ENCODE results near the gene CARS2.
"Not testable (repeated sequence)": the region's sequence is repeated elsewhere in the genome, so short reads cannot be mapped to it uniquely, and the experiment has no call there.

CARS2 gene

DNA sequence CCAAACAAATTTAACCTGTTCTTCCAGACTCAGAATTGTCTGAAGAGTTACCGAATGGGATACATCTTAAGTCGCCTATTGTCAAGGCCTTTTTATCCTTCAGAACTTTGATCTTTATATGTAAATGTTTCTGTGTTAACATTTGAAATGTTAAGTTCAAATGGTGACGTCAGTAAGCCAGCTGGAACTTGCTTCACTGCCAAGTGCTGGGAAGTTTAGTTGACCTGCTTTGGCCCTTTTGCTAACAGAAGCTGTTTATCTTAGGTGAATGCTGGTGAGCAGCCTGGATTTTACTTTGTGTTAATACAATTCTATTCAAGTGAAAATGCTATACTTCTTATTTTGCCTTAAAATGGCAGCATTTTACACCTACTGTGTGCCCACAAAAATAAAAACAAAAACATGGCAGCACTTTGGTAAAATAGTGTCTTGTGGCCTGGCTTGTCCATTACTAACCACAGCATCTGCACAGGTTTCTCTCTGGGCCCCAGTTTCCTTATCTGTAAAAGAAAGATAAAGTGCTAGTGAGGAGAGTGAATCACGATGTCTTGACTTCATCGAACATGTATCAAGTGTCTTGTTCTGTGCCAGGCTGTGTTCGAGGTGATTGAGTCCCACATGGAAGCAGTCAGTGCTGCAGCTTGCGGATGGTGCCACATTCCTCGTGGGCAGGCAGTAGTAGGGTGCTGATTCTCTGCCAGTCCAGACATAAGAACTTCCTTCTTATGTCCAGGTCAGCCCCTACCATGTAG lies 88.4 kb downstream of the CARS2 start:
- DNase-seq (ENCODE audit: low read depth in 2 of 2): no peak

DNA sequence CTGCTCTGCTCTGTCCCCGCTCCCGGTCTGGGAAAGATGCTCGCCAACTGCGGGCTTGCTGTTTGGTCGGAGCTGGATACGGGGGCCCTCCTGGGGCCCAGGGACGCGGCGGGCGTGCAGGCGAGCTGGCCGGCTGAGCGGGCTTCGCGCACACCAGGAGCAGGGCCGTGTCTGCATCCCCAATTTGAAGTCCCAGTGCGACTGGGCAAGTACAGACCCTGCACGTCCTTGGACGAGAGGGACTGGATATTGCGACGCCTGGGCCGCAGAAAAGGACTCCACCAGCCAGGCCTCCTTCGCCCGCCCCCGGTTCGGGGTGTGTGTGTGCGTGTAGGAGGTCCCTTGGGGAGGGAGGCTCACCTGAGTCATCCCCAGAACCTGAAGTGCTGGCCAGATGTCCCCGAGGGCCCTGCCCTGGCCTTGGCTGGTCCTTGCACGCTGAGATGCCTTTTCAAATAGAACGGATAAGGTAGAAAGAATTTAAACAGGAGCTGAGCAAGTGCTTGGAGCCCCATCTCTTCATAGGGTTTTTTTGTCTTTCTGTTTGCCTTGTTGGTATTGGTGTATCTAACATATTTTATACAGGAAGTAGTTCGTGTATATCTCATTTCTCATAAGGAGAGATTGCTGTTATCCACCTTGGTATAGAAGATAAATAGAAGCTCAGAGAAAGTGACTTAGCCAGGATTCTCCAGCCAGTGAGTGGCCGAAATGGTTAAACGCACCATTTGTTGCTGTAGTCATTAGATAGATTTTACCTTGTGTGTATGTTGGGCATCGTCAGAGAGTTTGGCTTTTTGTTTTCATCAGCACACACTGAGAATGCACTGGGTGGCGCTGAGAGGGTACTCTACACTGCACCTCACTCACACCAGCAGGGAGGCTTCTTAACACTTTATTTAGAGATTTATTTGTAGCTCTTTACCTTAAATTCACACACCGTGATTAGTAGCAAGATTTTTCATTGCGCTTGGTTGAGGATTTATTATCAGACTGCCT lies 89.5 kb downstream of the CARS2 start:
- peak in 1 of 2 donors; percentile 28 for DNase-seq (ENCODE audit: low read depth in 2 of 2)

DNA sequence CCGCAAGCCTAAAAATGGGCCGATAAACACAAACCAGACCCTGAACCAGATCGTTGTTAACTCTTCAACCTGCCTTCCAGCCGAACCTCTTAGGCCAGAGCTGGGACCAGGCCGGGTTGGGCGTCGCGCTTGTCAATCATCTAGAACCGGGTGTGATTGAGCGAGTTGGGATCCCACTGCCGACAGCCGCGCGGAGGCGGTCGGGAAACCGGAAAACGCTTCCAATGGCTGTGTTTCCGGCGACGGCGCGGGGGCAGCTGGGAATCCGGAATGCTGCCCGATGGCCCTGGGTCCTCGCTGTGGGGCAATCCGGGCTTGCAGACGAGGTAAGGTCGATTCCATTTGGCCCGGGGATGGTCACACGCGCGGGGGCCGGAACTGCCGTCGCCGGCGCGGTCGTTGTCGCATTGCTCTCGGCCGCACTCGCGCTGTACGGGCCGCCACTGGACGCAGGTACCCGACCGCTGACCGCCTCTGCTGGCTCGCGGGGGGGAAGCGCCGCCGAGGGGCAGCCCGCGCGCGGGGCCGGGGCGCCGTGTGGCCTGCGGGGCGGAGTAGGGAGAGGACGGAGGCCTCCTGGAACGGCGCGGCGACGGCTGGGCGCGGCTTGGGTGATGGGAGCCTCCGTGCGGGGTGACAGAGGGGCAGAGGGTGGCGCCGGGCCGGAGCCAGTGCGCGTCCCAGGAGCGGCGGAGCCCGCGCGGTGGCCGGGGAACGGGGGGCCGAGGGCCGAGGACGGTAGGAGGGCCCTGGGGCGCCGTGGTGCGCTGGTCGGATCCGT lies 90.4 kb downstream of the CARS2 start, which contains the start of gene NAXD:
NAXD (plus strand) TSS at position 224 of the 781 bp plus-strand sequence; CDS start at position 281, 57 bp downstream.
- DNase-seq (ENCODE audit: low read depth in 2 of 2): peak; percentile 48 to 76

DNA sequence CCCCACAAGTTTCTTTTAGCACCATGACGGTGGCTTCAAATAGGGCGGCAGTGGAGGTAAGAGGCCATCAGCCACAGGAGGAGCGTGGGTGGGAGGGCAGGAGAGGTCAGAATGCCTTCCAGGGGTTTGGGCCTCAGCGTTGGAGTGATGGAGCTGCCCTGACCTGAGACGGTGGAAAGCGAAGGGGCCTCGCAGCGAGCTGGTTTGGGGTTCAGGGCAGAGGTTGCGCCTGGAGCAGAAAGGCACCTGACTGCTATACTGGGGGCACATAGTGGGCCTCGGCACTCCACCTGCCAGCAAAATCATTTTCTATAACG lies 91.0 kb downstream of the CARS2 start:
- DNase-seq (ENCODE audit: low read depth in 2 of 2): no peak

DNA sequence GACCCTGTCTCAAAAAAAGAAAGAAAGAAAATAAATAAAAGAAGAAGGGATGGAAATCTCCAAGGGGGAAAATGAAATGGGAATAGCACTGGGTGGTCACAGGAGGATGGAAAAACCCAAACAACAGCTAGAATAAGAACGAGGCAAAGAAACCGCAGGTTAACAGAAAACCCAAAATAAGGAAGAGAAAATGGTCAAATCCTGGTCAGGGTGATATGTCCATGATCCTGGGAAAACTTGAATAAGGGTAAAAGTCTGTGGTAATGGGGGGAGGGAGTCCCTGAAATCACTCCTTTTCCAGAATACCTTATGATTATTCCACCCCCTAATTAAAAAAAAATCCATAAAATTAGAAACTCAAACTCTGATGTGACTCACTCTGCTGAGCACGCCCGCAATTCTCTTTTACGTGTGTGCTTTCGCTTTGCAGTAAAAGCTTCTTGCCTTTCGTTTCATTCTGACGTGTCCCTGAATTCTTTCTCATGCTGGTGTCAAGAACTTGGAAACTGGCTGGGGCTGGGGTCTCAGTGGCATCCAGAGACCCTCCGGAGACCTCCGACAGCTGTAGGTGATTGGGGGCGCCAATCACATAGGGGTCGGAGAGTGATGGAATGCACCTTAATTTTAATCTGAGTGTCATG lies 94.8 kb downstream of the CARS2 start:
- DNase-seq (ENCODE audit: low read depth in 2 of 2): no peak

DNA sequence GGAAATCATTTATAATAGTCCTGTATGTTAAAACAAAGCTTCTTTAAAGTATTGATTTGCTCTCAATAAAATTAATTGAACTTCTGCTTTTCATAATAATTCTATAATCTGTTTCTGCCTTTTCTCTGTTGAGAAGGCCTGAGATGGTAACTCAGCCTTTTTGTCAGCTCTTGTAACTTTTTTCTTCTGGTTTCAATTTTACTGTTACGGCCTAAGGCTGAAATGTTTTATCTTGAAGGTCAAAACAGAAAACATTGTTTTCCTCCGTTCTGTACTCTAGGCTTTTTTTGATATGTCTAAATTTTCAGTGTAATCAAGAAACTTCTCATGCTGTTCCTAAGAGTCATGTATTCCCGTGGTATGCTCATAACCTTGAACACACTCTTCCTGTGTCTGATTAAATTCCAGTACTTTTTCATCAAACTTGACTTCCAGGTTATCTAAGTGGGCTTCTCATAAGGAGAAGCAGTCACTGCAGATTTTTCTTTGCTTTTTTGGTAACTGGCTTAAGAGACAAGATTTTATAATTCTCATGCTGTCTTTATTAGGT lies 98.2 kb downstream of the CARS2 start:
- no peak for DNase-seq (ENCODE audit: low read depth in 2 of 2)

DNA sequence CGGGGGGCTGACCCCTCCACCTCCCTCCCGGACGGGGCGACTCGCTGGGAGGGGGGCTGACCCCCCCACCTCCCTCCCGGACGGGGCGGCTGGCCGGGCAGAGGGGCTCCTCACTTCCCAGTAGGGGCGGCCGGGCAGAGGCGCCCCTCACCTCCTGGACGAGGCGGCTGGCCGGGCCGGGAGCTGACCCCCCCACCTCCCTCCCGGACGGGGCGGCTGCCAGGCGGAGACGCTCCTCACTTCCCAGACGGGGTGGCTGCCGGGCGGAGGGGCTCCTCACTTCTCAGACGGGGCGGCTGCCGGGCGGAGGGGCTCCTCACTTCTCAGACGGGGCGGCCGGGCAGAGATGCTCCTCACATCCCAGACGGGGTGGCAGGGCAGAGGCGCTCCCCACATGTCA lies 99.6 kb downstream of the CARS2 start:
- not testable (repeated sequence) for DNase-seq (ENCODE audit: low read depth in 2 of 2)

DNA sequence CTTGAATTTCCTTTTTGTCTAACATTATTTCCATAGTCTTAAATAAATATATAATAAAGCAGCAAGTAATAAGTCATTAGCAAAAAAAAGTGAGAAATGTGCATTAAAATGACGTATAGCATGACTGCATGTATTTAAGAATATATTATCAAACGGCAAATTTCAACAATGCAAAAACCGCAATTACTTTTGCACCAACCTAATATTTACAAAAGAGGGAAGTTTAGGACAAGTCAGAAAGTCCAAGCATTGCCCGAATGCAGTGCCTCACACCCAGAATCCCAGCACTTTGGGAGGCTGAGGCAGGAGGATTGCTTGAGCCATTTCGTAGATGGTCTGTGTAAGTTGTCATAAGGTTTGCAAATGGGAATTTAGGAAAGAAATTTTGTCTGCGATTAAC lies 100.8 kb downstream of the CARS2 start:
- DNase-seq (ENCODE audit: low read depth in 2 of 2): no peak

DNA sequence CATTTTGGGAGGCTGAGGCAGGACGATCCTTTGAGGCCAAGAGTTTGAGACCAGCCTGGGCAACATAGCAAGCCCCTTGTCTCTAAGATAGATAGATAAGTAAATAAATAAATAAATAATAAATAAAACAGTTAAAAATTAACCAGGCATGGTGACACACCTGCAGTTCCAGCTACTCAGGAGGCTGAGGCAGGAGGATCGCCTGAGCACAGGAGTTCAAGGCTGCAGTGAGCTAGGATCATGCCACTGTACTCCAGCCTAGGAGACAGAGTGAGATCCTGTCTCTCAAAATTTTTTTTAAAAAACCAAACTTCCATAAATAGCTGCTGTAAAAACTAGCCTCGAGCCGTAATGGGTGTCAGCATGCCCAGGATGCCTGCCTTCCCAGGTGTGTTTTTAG lies 104.9 kb downstream of the CARS2 start:
- DNase-seq (ENCODE audit: low read depth in 2 of 2): no peak

DNA sequence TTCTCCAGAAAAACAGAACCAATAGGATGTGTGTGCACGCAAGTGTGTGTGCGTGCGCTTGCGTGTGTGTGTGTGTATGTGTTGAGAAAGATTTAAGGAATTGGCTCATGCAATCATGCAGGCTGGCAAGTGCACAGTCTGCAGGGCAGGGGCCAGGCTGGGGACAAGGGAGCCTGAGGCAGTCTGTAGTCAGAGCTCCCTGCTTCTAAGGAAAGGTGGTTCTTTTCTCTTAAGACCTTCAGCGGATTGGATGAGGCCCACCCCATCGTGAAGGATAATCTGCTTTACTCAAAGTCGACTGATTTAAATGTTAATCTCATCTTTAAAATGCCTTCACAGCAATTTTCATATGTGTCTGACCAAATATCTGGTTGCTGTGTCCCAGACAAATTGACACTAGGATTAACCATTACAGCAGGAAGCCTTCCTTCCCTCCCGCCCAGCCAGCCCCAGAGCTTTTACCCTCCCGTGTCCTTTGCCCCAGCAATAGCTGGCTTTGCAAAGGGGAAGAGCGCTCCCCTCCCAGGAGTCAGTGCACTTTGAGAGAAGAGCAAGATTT lies 105.6 kb downstream of the CARS2 start:
- DNase-seq (ENCODE audit: low read depth in 2 of 2): no peak

DNA sequence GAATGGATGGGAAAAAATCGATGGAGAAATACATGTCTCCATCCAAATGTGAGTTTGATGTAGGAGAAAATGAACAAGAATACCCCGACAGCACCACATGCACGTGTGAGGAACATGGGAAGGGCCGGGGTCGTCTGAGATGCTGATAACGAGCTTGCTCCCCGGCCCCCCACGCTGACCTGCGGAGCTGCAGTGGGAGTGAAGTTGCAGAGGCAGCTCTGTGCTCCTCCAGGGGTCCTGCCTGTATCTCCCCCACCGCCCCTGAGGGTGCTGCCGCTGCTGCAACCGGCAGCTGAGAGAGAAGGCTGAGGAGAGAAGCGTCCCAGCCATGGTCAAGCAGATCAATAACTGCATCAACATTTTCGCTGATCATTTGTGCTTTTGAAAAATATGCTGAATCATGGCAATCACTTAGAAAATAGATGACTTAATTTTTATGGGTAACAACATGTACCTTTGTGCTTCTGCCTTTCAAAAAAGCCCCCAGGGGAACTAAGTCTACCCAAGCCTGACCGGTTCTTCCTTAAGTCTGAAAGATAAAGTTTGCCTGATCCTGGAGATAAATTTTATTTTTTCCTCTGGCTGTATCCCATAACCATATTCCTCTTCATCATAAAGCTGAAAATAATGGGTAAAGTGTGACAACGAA lies 108.8 kb downstream of the CARS2 start:
- DNase-seq (ENCODE audit: low read depth in 2 of 2): no peak

DNA sequence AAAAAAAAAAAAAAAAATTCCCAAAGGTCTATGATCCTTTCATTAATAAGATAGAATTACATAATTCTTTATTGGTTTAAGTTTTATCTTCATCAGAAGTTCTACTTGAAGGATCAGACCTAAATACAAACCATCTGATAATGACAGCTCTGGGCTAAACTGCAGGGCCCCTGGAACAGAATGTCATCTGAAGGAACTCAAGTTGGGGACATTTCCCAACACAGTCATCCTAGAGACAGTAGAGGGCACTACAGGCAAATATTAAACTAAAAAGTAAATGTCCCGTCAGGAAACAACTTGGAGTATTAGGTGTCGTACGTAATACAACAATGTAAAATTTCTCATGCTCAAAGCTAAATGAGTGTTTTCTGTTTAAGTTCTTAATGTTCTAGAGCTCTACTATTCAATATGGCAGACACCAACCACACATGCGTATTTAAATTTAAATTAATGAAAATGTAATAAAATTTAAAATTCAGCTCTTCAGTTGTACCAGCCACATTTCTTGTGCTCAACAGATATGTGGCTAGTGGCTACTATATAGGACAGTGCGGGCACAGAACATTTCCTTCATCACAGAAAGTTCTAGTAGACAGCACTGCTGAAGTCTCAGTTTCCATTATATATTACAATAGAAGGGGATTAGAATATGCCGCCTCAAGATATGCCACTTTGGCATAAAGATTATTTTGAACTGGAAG lies 112.3 kb downstream of the CARS2 start:
- no peak for DNase-seq (ENCODE audit: low read depth in 2 of 2)

DNA sequence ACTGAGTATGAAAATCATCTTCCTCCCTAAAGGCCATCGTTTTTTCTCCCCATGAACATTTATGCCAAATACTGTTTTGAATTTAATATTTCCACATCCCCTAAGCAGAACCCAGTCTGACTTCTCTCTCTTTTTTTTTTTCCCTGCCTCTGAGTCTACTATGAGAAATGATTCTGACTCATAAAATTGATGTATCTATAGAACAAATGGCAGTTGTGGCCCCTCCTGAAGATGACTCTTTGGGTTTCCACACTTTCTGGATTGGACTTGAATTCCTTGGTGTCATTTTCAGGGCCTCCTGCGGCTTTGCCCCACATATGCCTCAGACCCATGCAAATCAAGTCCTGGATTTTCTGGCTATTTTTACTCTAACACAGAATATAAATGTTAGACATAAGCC lies 113.3 kb downstream of the CARS2 start:
- DNase-seq (ENCODE audit: low read depth in 2 of 2): no peak
